CD14-positive monocyte (primary cell): ENCODE results near the gene IRAK3. TPM values are rescaled to one million over a fixed set of nuclear protein-coding genes. Genes with fewer than 3 reads are reported as not detected.

Experiments used
- DNase-seq, 3 donors: peaks; one replicate each; pipeline ENCODE4 v3.0.0-alpha.2; 2011 to 2022
- H2AFZ ChIP-seq: 2 replicates; pipeline ENCODE4 v1.6.0; 2012; ENCODE audit warnings: mild to moderate bottlenecking, low read depth, low read length, inconsistent platforms; ENCODE audit not compliant: insufficient read depth, poor library complexity, severe bottlenecking
- H3K27ac ChIP-seq, 2 donors: 1 replicate in 1 of 2; 2 replicates in 1 of 2; pipeline ENCODE4 v1.5.1; 2012 to 2013; ENCODE audit warnings: low read length in 2 of 2, control low read depth in 1 of 2, inconsistent platforms in 1 of 2, low read depth in 1 of 2, mild to moderate bottlenecking in 1 of 2
- H3K27me3 ChIP-seq, 2 donors: one replicate each; pipeline versions ENCODE4 v1.6.0 to v1.6.1; 2011 to 2013; ENCODE audit warnings: low read length in 2 of 2; ENCODE audit not compliant: control insufficient read depth in 2 of 2, insufficient read depth in 2 of 2
- H3K36me3 ChIP-seq, 2 donors: replicated peaks in 1 of 2; 1 replicate in 1 of 2; 2 replicates in 1 of 2; pipeline versions ENCODE4 v1.5.1 to v1.6.1; 2012 to 2013; ENCODE audit warnings: low read length in 2 of 2, control low read depth in 1 of 2, inconsistent platforms in 1 of 2, mild to moderate bottlenecking in 1 of 2; ENCODE audit not compliant: insufficient read depth in 2 of 2, control insufficient read depth in 1 of 2
- H3K4me1 ChIP-seq, 2 donors: 1 replicate in 1 of 2; 2 replicates in 1 of 2; pipeline versions ENCODE4 v1.5.1 to v1.6.1; 2012 to 2013; ENCODE audit warnings: low read length in 2 of 2, control low read depth in 1 of 2, inconsistent platforms in 1 of 2, mild to moderate bottlenecking in 1 of 2, moderate library complexity in 1 of 2; ENCODE audit not compliant: insufficient read depth in 2 of 2, control insufficient read depth in 1 of 2
- H3K4me2 ChIP-seq: replicated peaks from 2 replicates; pipeline ENCODE3; 2012; ENCODE audit warnings: low read length, moderate library complexity, mild to moderate bottlenecking; ENCODE audit not compliant: poor library complexity, severe bottlenecking; ENCODE audit errors: extremely low read depth
- H3K4me3 ChIP-seq, 3 experiments: fragments of 200-600 bp in 1 of 3; sonication (generic) in 1 of 3; replicated peaks in 1 of 3; 1 replicate in 2 of 3; 2 replicates in 1 of 3; pipeline ENCODE4 v1.5.1; 2011 to 2013; ENCODE audit warnings: low read length in 3 of 3, mild to moderate bottlenecking in 3 of 3, control low read depth in 2 of 3, low read depth in 2 of 3, inconsistent platforms in 1 of 3, moderate library complexity in 1 of 3
- H3K79me2 ChIP-seq: 2 replicates; pipeline ENCODE4 v1.6.0; 2012; ENCODE audit warnings: mild to moderate bottlenecking, control low read depth, inconsistent platforms, low read length, moderate library complexity; ENCODE audit not compliant: insufficient read depth
- H3K9ac ChIP-seq: 2 replicates; pipeline ENCODE4 v1.6.0; 2017; ENCODE audit warnings: low read length, mild to moderate bottlenecking; ENCODE audit not compliant: insufficient read depth, poor library complexity, severe bottlenecking
- H3K9me3 ChIP-seq, 2 donors: replicated peaks in 1 of 2; 1 replicate in 1 of 2; 2 replicates in 1 of 2; pipeline versions ENCODE4 v1.5.1 to v1.6.1; 2012 to 2013; ENCODE audit warnings: low read length in 2 of 2, control low read depth in 1 of 2; ENCODE audit not compliant: control insufficient read depth in 1 of 2, insufficient read depth in 1 of 2
- H4K20me1 ChIP-seq: 2 replicates; pipeline ENCODE4 v1.6.0; 2012; ENCODE audit warnings: mild to moderate bottlenecking, low read length, control low read depth, moderate library complexity; ENCODE audit not compliant: insufficient read depth
- H3K27ac Mint-ChIP-seq, 7 donors: one replicate each; pipeline ENCODE4 v1.8.0; 2020; ENCODE audit warnings: mild to moderate bottlenecking in 7 of 7, mixed read lengths in 7 of 7, moderate library complexity in 6 of 7, inconsistent platforms in 2 of 7
- H3K27me3 Mint-ChIP-seq, 3 donors: one replicate each; pipeline ENCODE4 v1.8.0; 2021 to 2022; ENCODE audit warnings: low read depth in 3 of 3, mild to moderate bottlenecking in 3 of 3, mixed read lengths in 3 of 3, moderate library complexity in 3 of 3, inconsistent platforms in 1 of 3
- H3K36me3 Mint-ChIP-seq, 2 donors: one replicate each; pipeline ENCODE4 v1.8.0; 2020; ENCODE audit warnings: mixed read lengths in 2 of 2, inconsistent platforms in 1 of 2, mild to moderate bottlenecking in 1 of 2
- H3K4me1 Mint-ChIP-seq: one replicate; pipeline ENCODE4 v1.8.0; 2020; ENCODE audit warnings: mild to moderate bottlenecking, mixed read lengths
- H3K4me3 Mint-ChIP-seq, 2 donors: one replicate each; pipeline ENCODE4 v1.8.0; 2020; ENCODE audit warnings: mild to moderate bottlenecking in 2 of 2, mixed read lengths in 2 of 2, moderate library complexity in 1 of 2
- H3K9me3 Mint-ChIP-seq, 7 donors: one replicate each; pipeline ENCODE4 v1.8.0; 2020 to 2022; ENCODE audit warnings: mixed read lengths in 7 of 7, mild to moderate bottlenecking in 6 of 7, moderate library complexity in 6 of 7, inconsistent platforms in 2 of 7
- CTCF ChIP-seq: fragments of 200-600 bp; IDR thresholded peaks from one replicate; pipeline ENCODE4 v1.8.0; 2022; ENCODE audit warnings: antibody characterized with exemption, mild to moderate bottlenecking
- WGBS: methylation state at CpG from one replicate; pipeline ENCODE4 v1.1.5; 2013; ENCODE audit warnings: missing lambda C conversion rate; ENCODE audit not compliant: insufficient coverage; 5-methylcytosine and 5-hydroxymethylcytosine counted together
- intact Hi-C, 2 donors: fragments of 100-400 bp; cut with micrococcal nuclease; formaldehyde crosslinking; loops; one replicate each; pipeline versions ENCODE4 v1.15.0 to v1.15.1; 2023
- polyA plus RNA-seq, 3 donors: library from polyadenylated mRNA; depleted of rRNA in 1 of 3; unstranded in 2 of 3; stranded (reverse) in 1 of 3; fragments of 300-500 nt in 2 of 3; fragments of >200 nt in 1 of 3; fragmentation: Illumina TruSeq in 2 of 3; gene quantifications; 1 replicate in 2 of 3; 2 replicates in 1 of 3; pipeline ENCODE4 v1.2.3, GENCODE V29; 2012 to 2021

The IRAK3 gene
- polyA plus RNA-seq, 3 donors, result 56.9 to 59.7 (median 58.0) TPM

DNA sequence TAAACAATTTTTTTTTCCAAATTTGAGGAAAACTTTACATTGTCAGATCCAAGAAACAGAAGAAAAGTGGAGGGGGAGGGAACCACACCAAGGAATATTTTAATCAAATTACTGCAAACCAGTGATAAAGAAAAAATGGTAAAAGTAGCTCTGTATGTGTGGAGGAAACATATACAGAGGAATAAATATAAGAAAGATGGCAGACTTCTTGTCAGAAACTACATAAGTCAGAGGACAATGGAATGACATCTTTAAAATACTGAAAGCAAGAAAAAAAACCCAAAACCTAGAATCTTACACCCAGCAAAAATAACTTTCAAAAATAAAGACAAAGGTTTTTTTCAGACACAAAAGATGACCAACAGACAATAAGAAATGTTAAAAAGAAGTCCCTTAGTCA is 48.3 kb upstream of the IRAK3 start:
- H3K27me3 Mint-ChIP-seq, result no peaks in the 10 kb centered on the region
- Histone ChIP-seq H3K4me3 (no peak overlapping the region), H3K36me3 (peaks cover 65 to 83% of the 10 kb centered on the region in 2 donors), H3K79me2 (peaks cover 84% of the 10 kb centered on the region), H2AFZ (no peak overlapping the region), H3K27ac (no peak overlapping the region), H3K9me3 (peaks cover 4 to 42% of the 10 kb centered on the region in 2 donors), H4K20me1 (peaks cover 6% of the 10 kb centered on the region), H3K4me2 (no peak overlapping the region), H3K9ac (no peak overlapping the region), H3K4me1 (peaks cover 28 to 35% of the 10 kb centered on the region in 2 donors), H3K27me3 (no peaks in the 10 kb centered on the region)
- intact Hi-C loops, result loop anchor here (10.0 kb wide), 5 partner anchors 54 to 554 kb away; partner anchors contain the start of gene HELB (in 1 of the 2)
- no peak for TF ChIP-seq CTCF
- H3K36me3 Mint-ChIP-seq, result peaks cover 57 to 76% of the 10 kb centered on the region in 2 donors
- no peak overlapping the region for H3K27ac Mint-ChIP-seq
- peaks cover 11 to 33% (median 26%) of the 10 kb centered on the region in 7 donors for H3K9me3 Mint-ChIP-seq
- H3K4me3 Mint-ChIP-seq, result no peak overlapping the region
- no peak for DNase-seq
- H3K4me1 Mint-ChIP-seq, result peaks cover 29% of the 10 kb centered on the region

DNA sequence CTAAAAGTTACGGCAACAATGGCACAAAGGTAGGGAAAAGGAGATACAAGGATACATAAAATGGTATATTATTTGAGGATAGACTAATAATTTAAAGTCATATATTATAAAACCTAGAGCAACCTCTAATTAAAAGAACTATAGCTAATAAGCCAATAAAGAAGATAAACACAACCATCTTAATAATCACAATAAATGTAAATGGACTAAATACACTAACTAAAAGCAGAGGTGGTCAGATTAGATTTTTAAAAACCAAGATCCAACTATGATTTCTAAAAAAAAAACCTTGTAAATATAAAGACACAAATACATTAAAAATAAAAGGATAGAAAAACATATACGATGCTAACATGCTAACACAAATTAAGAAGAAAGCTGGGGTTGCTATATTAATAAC is 47.7 kb upstream of the IRAK3 start:
- Histone ChIP-seq H3K4me3 (no peak overlapping the region), H3K27ac (no peak overlapping the region), H3K79me2 (peaks cover 86% of the 10 kb centered on the region), H3K4me2 (no peak overlapping the region), H3K36me3 (peaks cover 62 to 86% of the 10 kb centered on the region in 2 donors), H4K20me1 (peaks cover 6% of the 10 kb centered on the region), H3K9me3 (peaks cover 4 to 42% of the 10 kb centered on the region in 2 donors), H3K27me3 (no peaks in the 10 kb centered on the region), H2AFZ (no peak overlapping the region), H3K4me1 (peaks cover 32 to 41% of the 10 kb centered on the region in 2 donors), H3K9ac (no peak overlapping the region)
- H3K36me3 Mint-ChIP-seq, result peaks cover 55 to 80% of the 10 kb centered on the region in 2 donors
- H3K27ac Mint-ChIP-seq, result no peak overlapping the region
- no peaks in the 10 kb centered on the region for H3K27me3 Mint-ChIP-seq
- H3K9me3 Mint-ChIP-seq, result peaks cover 11 to 33% (median 26%) of the 10 kb centered on the region in 7 donors
- peaks cover 35% of the 10 kb centered on the region for H3K4me1 Mint-ChIP-seq
- no peak for TF ChIP-seq CTCF
- DNase-seq, result no peak
- no peak overlapping the region for H3K4me3 Mint-ChIP-seq
- WGBS, result no CpG with 5 or more reads among the region's 2 CpGs
- intact Hi-C loops, result loop anchor here (10.0 kb wide), 5 partner anchors 54 to 554 kb away; partner anchors contain the start of gene HELB (in 1 of the 2)
